Suppressor macrophage (primary cell): ENCODE results near the gene EXOC3L2.
"Not testable (repeated sequence)": the region's sequence is repeated elsewhere in the genome, so short reads cannot be mapped to it uniquely, and the experiment has no call there.

ENCODE experiments used
- DNase-seq, 4 experiments: peaks; one replicate each; pipeline ENCODE4 v3.0.0-alpha.2; 2020 to 2022

EXOC3L2 gene

GRCh38 chr19:45255611-45256157 lies 10.5 kb upstream of the EXOC3L2 start:
- DNase-seq: no peak

DNA sequence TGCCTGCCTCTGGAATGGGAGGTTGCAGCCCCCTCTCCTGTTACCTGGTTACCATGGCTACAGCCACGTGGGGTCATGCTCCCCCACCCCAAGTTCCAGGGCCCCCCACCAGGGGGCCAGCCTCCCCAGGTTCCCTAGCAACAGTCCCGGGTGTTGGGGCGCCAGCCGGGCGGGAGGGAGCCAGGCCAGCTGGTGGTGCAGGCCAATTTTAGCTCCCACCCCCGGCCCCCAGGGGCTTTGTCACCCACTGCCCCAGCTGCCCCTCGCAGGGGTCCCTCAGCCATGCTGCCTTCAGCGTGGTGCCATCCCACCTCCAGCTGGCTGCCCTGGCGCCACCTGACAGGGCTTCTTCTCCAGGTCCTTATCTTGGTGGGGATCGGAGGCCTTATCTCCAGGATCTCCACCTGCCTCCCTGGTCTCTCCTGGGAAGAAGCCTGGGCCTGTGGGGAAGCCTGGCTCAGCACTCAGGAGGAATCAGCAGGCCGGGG lies 8.9 kb upstream of the EXOC3L2 start:
- DNase-seq: peak in 1 of 4 experiments; percentile 15

DNA sequence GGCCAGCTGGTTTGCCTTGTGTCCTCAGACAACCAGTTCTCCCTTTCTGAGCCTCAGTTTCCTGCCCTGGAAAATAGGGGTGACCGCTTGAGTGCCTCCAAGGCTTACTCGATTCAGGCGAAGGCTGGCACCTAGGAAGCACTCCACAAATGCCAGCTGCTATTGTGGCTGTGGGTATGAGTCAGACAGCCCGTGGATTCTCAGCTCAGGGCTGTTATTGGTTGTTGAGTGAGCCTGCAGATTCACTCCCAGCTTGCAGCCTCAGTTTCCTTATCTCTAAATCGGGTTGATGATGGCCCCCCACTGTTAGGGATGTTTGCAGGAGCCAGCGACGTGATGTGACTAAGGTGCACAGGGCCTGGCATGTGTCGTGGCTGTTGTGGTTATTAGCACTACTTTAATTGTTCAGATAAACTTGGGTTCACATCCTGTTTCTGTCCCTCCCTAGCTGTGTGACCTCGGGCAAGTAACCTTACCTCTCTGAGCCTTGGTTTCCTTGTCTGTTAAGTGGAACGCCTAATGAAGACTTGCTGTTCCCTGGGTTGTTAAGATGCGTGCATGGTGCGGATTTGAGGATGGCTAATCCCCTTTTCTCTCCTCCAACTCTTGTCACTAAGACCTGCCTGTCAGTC lies 8.3 kb upstream of the EXOC3L2 start:
- DNase-seq: no peak

DNA sequence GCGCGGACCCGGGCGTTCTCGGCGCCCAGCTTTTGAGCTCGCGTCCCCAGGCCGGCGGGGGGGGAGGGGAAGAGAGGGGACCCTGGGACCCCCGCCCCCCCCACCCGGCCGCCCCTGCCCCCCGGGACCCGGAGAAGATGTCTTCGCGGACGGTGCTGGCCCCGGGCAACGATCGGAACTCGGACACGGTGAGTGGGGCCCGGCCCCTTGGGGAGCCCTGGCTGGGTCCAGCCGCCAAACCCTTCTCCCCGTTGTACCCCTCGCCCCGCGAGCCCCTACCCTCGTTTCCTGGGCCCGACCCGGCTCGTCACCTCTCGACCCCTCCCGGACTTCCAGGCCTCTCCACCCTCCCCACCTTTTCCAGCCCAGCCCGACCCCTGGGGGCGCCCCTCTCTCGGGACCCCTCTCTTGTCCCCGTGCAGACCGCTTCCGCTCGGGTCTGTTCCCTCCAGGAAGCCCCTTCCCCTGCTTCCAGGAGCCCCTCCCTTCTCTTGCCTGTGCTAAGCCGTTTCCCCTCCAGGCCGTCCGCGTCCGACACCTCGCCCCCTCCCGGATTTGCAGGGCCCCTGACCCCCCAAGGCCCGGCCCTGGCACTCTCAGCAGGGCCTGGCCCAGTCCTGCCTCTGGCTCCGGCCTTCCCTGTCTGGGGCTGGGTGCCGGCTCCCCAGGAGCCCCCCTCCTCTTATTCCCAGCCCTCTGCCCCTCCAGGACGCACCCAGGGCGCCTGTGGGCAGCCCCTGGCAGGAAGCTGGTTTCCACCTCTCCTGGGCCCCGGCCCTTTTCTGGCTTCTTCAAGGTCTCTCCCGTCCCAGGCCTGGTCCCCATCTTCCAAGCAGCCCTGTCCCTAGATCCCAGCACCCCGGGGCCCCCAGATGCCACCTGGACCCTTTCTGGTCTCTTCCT lies 6.5 kb upstream of the EXOC3L2 start:
- peak in 3 of 4 experiments; percentile 16 to 35 (median 23) for DNase-seq

DNA sequence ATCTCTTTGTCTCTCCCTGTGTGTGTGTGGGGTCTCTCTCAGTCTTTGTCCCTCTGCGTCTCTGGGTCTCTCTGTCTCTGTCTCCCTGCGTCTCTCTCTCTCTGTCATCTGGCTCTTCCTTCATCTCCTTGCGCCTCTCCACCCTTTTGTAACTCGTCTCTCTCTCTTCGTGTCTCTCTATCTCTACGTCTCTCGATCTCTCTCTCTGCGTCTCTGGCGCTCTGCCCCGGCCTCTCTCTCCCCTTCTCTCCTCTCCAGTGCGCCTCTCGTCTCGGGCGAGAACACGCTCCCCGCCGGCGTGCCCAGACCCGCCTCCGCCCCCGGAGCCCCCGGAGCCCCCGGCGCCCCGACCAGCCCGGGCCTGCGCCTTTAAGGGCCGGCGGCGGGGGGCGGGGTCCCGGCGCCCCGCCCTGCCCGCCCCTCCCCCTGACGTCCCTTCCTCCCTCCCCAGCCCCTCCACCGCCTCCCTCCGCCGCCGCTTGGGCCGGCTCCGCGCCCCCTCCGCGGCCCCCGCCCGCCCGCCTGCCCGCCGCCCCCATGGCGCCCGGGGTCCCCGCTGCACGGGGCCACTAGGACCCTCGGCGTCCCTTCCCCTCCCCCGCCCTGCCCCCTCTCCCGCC lies 5.7 kb upstream of the EXOC3L2 start, which contains the start of gene MARK4:
TSS of gene MARK4 (plus strand) at position 440 of the 620 bp plus-strand sequence. CDS start 318 bp downstream, outside the sequence.
- peak; percentile 47 to 83 (median 72) for DNase-seq

- no peak for DNase-seq
These were observed 5.1 kb upstream of the EXOC3L2 start for GRCh38 chr19:45250216-45250831.

- peak in 2 of 4 experiments; percentile 12 to 27 for DNase-seq
These were observed 4.2 kb upstream of the EXOC3L2 start for GRCh38 chr19:45249261-45250033.

- DNase-seq: no peak
These were observed 1.9 kb upstream of the EXOC3L2 start for GRCh38 chr19:45247136-45247535.

DNA sequence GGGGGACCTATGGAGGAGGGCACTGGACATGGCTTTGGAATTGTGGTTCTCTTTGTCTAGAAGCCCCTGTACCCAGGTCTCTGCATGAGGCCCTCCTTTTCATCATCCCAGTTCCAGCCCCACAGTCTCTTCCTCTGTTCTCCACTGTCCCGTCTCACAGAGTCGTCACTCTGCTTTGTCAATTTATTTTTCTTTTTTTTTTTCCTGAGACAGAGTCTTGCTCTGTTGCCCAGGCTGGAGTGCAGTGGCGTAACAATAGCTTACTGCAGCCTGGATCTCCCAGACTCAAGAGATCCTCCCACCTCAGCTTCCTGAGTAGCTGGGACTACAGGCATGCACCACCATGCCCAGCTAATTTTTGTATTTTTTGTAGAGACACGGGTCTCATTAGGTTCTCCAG lies 619 bp upstream of the EXOC3L2 start:
- no peak for DNase-seq

- DNase-seq: no peak
These were observed 943 bp downstream of the EXOC3L2 start for GRCh38 chr19:45244133-45244794.

DNA sequence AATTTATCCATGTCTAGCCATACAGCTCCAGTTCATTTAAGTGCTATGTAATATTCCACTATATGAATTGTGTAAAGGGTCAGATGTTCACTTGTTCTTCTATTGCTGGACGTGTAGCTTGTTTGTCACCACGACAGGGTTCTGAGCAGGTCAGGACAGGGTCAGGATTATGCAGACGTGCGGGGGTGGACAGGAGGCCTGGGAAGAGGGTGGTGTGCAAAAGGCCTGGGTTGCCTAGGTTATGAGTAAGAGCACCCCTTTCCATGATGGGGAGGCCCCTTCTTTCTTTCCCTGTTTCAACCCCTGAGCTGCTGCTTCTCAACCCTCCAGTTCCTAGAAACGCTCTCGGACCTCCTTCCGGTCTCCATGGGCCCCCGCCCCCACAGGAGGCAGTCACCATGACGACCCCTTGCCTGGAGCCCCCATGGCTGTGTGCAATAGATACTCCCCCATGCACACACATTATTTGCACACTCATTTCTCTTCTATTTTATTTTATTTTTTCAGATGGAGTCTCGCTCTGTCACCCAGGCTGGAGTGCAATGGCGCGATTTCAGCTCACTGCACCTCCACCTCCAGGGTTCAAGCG lies 2.0 kb downstream of the EXOC3L2 start:
- DNase-seq: no peak

GRCh38 chr19:45238556-45238955 lies 6.7 kb downstream of the EXOC3L2 start:
- no peak for DNase-seq

DNA sequence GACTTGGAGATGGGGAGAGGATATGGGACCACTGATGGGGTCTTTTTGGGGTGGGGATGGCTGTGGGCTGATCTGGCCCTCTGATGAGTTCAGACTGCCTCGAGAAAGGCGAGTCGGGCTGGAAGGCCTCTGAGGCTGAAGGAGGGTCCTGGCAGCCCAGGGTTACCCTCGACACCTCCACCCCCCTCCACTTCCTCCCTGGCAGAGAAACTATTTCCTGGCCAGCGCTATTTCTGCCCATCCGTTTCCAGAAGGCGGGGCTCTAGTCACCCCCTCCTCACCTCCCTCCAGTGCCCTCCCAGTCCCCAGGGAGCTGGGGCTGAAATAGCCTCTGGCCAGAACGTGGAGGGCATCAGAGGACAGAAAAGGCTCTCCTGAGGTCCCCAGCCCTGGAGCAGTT lies 9.7 kb downstream of the EXOC3L2 start:
- DNase-seq: no peak

GRCh38 chr19:45234089-45234869 lies 10.9 kb downstream of the EXOC3L2 start:
- no peak for DNase-seq

DNA sequence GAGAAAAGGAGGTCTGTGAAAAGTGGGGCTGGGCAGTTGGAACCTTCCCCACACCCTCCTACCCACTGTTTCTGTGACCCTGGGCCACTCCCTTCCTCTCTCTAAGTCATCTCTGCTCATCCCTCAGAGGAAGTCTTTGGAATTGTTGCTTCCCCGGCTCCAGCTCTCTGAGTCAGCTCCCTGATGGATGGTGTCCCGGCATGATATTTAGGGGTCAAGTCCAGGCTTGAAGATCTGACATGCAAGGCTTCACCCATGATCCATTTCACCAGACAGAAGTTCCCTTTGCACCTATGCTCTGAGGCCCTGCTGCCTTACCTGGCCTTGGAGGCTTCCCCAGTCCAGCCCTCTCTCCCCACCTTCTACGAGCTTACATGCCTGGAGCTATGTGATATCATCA lies 13.3 kb downstream of the EXOC3L2 start:
- no peak for DNase-seq

GRCh38 chr19:45229056-45229455 lies 16.2 kb downstream of the EXOC3L2 start:
- not testable (repeated sequence) for DNase-seq

DNA sequence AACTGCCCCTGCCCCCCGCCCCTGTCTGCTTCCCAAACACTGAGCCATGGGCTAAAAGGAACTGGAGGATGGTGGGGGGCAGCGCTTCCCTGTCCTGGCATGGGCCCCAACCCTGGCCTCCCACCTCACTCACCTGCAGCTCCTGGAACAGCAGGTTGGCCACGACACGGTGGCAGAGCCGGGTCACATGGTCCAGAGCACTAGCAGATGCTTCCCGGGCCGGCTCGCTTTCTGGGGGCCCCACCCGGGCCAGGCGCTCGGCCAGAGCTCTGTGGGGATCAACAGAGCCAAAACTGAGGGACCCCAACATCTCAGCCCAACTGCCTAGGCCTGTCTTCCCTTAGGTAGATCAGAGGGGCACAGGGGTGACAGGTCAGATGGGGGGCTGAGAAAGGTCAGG lies 20.6 kb downstream of the EXOC3L2 start:
- no peak for DNase-seq

GRCh38 chr19:45223879-45224278 lies 21.3 kb downstream of the EXOC3L2 start:
- no peak for DNase-seq

GRCh38 chr19:45222724-45223123 lies 22.5 kb downstream of the EXOC3L2 start:
- no peak for DNase-seq
